ENCODE measurements around the gene CHRNA7.
"Not testable (repeated sequence)": the region's sequence is repeated elsewhere in the genome, so short reads cannot be mapped to it uniquely, and the experiment has no call there.

Gene CHRNA7

GRCh38 chr15:32120577-32121383 is 90.5 kb downstream of the CHRNA7 start:
- DNase-seq: no peak

GRCh38 chr15:32121384-32121695 is 91.0 kb downstream of the CHRNA7 start:
- no peak for DNase-seq

GRCh38 chr15:32122013-32122412 is 91.7 kb downstream of the CHRNA7 start:
- no peak for DNase-seq

- DNase-seq: no peak
Observed at GRCh38 chr15:32123473-32123872, 93.2 kb downstream of the CHRNA7 start.

- no peak for DNase-seq
Observed at GRCh38 chr15:32124726-32125125, 94.4 kb downstream of the CHRNA7 start.

- no peak for DNase-seq
Observed at GRCh38 chr15:32125595-32125994, 95.3 kb downstream of the CHRNA7 start.

GRCh38 chr15:32129815-32130214 is 99.5 kb downstream of the CHRNA7 start:
- DNase-seq: no peak

- no peak for DNase-seq
Observed at GRCh38 chr15:32130823-32131222, 100.5 kb downstream of the CHRNA7 start.

GRCh38 chr15:32131803-32132202 is 101.5 kb downstream of the CHRNA7 start:
- DNase-seq: no peak

- DNase-seq: no peak
Observed at GRCh38 chr15:32132859-32133258, 102.5 kb downstream of the CHRNA7 start.

GRCh38 chr15:32134842-32135241 is 104.5 kb downstream of the CHRNA7 start:
- DNase-seq: no peak

GRCh38 chr15:32135335-32135734 is 105.0 kb downstream of the CHRNA7 start:
- DNase-seq: no peak

GRCh38 chr15:32145512-32145911 is 115.2 kb downstream of the CHRNA7 start:
- not testable (repeated sequence) for DNase-seq

- DNase-seq: no peak
Observed at GRCh38 chr15:32148833-32149555, 118.7 kb downstream of the CHRNA7 start.

GRCh38 chr15:32152574-32152973 is 122.3 kb downstream of the CHRNA7 start:
- no peak for DNase-seq

GRCh38 chr15:32153868-32154623 is 123.7 kb downstream of the CHRNA7 start:
- DNase-seq: not testable (repeated sequence)

GRCh38 chr15:32162143-32162542 is 131.8 kb downstream of the CHRNA7 start:
- DNase-seq: not testable (repeated sequence)

GRCh38 chr15:32164065-32164464 is 133.8 kb downstream of the CHRNA7 start:
- not testable (repeated sequence) for DNase-seq

GRCh38 chr15:32164747-32165146 is 134.4 kb downstream of the CHRNA7 start:
- not testable (repeated sequence) for DNase-seq

GRCh38 chr15:32165775-32166174 is 135.5 kb downstream of the CHRNA7 start:
- not testable (repeated sequence) for DNase-seq

- not testable (repeated sequence) for DNase-seq
Observed at GRCh38 chr15:32166270-32166669, 136.0 kb downstream of the CHRNA7 start.

- DNase-seq: not testable (repeated sequence)
Observed at GRCh38 chr15:32167913-32168312, 137.6 kb downstream of the CHRNA7 start.

- DNase-seq: not testable (repeated sequence)
Observed at GRCh38 chr15:32180579-32180978, 150.3 kb downstream of the CHRNA7 start.

- not testable (repeated sequence) for DNase-seq
Observed at GRCh38 chr15:32193780-32194179, 163.5 kb downstream of the CHRNA7 start.

Measured in CD4-positive, alpha-beta T cell treated with Interferon alpha-2 for 1 hour (primary cell).